CD4-positive, alpha-beta T cell (primary cell): ENCODE data around the gene RUNX2. TPM values are rescaled to one million over a fixed set of nuclear protein-coding genes. Genes with fewer than 3 reads are reported as not detected.

ENCODE experiments used
- ATAC-seq: fragments of 200-7000 bp; cut with Tn5 transposase; one replicate; pipeline ENCODE4 v1.10.0; 2022; ENCODE audit warnings: mild to moderate bottlenecking; ENCODE audit not compliant: poor library complexity
- CTCF ChIA-PET: fragments of 350-600 bp; sonication (Branson Sonifier 250); formaldehyde crosslinking; loops from one replicate; lab custom pipeline; 2021; ENCODE audit warnings: antibody characterized with exemption, inconsistent platforms; lab: Charles Lee
- POLR2A ChIA-PET: fragments of 350-600 bp; sonication (Branson Sonifier 250); formaldehyde crosslinking; loops from one replicate; lab custom pipeline; 2021; ENCODE audit warnings: antibody characterized with exemption, inconsistent platforms; lab: Charles Lee
- DNase-seq, 14 experiments: peaks; one replicate each; pipeline ENCODE4 v3.0.0-alpha.2; 2013 to 2020; ENCODE audit warnings: mixed read lengths in 2 of 14
- H3K27ac ChIP-seq, 2 donors: one replicate each; pipeline versions ENCODE4 v1.5.1 to v1.7.0; 2013; ENCODE audit warnings: low read length in 2 of 2, low read depth in 1 of 2, mild to moderate bottlenecking in 1 of 2
- H3K27me3 ChIP-seq, 2 experiments: 1 replicate in 1 of 2; 2 replicates in 1 of 2; pipeline versions ENCODE4 v1.6.1 to v1.7.0; 2013; ENCODE audit warnings: low read length in 2 of 2, control low read depth in 1 of 2, mild to moderate bottlenecking in 1 of 2, moderate library complexity in 1 of 2; ENCODE audit not compliant: insufficient read depth in 2 of 2, control insufficient read depth in 1 of 2
- H3K36me3 ChIP-seq: one replicate; pipeline ENCODE4 v1.6.1; 2013; ENCODE audit warnings: low read length, control low read depth; ENCODE audit not compliant: insufficient read depth
- H3K4me1 ChIP-seq: one replicate; pipeline ENCODE4 v1.6.1; 2013; ENCODE audit warnings: low read length, control low read depth; ENCODE audit not compliant: insufficient read depth
- H3K4me3 ChIP-seq: one replicate; pipeline ENCODE4 v1.5.1; 2013; ENCODE audit warnings: mild to moderate bottlenecking, low read length, moderate library complexity
- H3K9me3 ChIP-seq, 2 experiments: 1 replicate in 1 of 2; 2 replicates in 1 of 2; pipeline versions ENCODE4 v1.6.1 to v1.7.0; 2013; ENCODE audit warnings: low read length in 2 of 2, mild to moderate bottlenecking in 2 of 2, control low read depth in 1 of 2, moderate library complexity in 1 of 2; ENCODE audit not compliant: control insufficient read depth in 1 of 2, insufficient read depth in 1 of 2
- H3K27ac Mint-ChIP-seq: one replicate; pipeline ENCODE4 v1.8.0; 2020; ENCODE audit warnings: mixed read lengths
- H3K27me3 Mint-ChIP-seq: one replicate; pipeline ENCODE4 v1.8.0; 2021; ENCODE audit warnings: mixed read lengths
- H3K36me3 Mint-ChIP-seq: one replicate; pipeline ENCODE4 v1.8.0; 2021; ENCODE audit warnings: low read depth, mixed read lengths
- H3K4me1 Mint-ChIP-seq: one replicate; pipeline ENCODE4 v1.8.0; 2021; ENCODE audit warnings: low read depth, mixed read lengths
- H3K4me3 Mint-ChIP-seq: one replicate; pipeline ENCODE4 v1.8.0; 2020; ENCODE audit warnings: mild to moderate bottlenecking, mixed read lengths
- H3K9me3 Mint-ChIP-seq: one replicate; pipeline ENCODE4 v1.8.0; 2020; ENCODE audit warnings: mixed read lengths
- intact Hi-C, 2 experiments: fragments of 100-400 bp; cut with DNase I in 1 of 2; cut with micrococcal nuclease in 1 of 2; formaldehyde crosslinking; loops; one replicate each; pipeline versions ENCODE4 v1.15.1 to v1.9.0; 2023 to 2025; cut with DNase I, micrococcal nuclease
- total RNA-seq, 174 experiments: library from RNA in 2 of 174; stranded (reverse) in 2 of 174; gene quantifications; one replicate each; pipeline ENCODE4 v1.2.3 and lab custom pipeline; 2021 to 2026
- TF ChIP-seq, protein P1 (sequence below): fragments of 200-600 bp; IDR thresholded peaks from one replicate; pipeline ENCODE4 v1.8.0; 2022; ENCODE audit warnings: antibody characterized with exemption, mild to moderate bottlenecking

Gene RUNX2
- total RNA-seq, 2 experiments from 2014 or later, result 17.5 to 18.0 TPM

DNA sequence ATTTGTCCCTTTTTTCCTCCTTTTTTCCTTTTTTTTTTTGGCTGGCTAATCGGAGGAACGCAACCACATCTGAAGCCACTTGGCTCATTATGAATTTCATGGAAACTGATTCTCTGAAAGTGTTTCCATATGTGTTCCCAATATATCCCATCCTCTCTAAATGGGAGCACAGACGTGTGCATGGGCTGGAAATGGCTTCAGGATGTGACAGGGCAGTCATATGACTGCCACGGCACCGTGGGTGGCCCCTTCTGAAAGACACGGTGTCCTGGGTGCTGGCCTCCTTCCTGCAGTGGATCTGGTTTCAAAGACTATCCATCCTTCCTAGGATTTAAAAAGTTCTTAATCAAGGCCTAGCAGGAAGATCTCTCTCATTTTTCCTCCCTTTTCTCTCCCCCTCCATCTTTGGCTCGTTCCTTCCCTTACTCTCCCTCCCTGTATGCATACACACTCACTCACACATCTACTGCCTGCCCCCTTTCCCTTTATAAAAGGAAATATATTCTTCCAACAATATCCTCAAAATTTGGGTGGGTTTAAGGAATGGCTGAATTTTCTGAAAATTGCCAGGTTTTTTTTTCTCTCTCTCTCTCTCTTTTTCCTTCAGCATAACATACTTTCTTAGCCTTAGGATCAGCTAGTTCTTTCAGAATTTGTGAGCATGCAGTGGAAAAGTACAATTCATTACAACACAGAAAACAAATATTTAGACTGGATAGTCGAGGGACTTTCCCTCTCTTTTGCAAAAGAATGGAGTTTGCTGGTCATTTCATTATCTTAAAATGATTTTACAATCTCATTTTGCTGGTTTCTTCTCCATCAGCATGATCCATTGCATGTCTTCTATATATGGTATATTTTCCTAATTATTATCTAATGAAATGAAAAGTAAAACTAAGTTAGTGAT, 210.8 kb downstream of the RUNX2 start:
- H3K9me3 Mint-ChIP-seq, result no peaks in the 10 kb centered on the region
- H3K36me3 ChIP-seq, result peaks cover 19% of the 10 kb centered on the region
- H3K4me1 Mint-ChIP-seq, result peaks cover 4% of the 10 kb centered on the region
- H3K27ac ChIP-seq, result no peak overlapping the region
- CTCF ChIA-PET, result no interaction called here
- H3K4me1 ChIP-seq, result no peaks in the 10 kb centered on the region
- intact Hi-C loops, result no loop called here
- H3K9me3 ChIP-seq, result no peaks in the 10 kb centered on the region
- H3K4me3 Mint-ChIP-seq, result no peak overlapping the region
- POLR2A ChIA-PET, result no interaction called here
- no peak overlapping the region for H3K4me3 ChIP-seq
- ATAC-seq (no peak), DNase-seq (no peak)
- no peaks in the 10 kb centered on the region for H3K36me3 Mint-ChIP-seq
- H3K27me3 Mint-ChIP-seq, result no peaks in the 10 kb centered on the region
- H3K27ac Mint-ChIP-seq, result no peak overlapping the region
- no peaks in the 10 kb centered on the region for H3K27me3 ChIP-seq
- TF ChIP-seq, protein P1, sequence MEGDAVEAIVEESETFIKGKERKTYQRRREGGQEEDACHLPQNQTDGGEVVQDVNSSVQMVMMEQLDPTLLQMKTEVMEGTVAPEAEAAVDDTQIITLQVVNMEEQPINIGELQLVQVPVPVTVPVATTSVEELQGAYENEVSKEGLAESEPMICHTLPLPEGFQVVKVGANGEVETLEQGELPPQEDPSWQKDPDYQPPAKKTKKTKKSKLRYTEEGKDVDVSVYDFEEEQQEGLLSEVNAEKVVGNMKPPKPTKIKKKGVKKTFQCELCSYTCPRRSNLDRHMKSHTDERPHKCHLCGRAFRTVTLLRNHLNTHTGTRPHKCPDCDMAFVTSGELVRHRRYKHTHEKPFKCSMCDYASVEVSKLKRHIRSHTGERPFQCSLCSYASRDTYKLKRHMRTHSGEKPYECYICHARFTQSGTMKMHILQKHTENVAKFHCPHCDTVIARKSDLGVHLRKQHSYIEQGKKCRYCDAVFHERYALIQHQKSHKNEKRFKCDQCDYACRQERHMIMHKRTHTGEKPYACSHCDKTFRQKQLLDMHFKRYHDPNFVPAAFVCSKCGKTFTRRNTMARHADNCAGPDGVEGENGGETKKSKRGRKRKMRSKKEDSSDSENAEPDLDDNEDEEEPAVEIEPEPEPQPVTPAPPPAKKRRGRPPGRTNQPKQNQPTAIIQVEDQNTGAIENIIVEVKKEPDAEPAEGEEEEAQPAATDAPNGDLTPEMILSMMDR, result no peak

DNA sequence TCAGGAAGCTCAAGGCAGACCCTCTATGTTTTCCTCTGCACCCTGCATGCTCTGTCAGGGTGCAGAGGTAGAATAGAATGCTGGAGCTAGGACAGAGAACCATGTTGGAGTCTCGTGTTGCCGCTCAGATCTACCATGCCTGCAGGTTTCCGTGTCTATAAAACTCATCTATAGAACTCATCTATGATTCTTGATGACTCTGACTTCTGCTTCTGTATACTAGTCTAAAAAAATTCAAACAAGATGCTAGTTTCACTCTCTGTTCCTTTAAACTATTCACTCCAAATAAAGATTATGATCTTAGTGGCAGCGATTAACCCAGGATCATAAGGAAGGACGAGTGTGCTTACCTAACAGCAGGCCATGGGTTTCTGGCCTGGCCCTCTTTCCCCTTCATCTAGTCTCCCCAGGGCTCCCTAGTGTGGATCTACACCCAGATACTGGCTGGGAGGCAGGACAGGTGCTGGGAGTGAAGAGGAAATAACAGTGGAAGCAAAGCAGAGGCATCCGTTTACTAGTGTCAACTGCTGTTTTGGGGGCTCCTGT, 212.3 kb downstream of the RUNX2 start:
- ChIA-PET POLR2A (no interaction called here), CTCF (no interaction called here)
- Mint-ChIP-seq H3K27me3 (no peaks in the 10 kb centered on the region), H3K9me3 (no peaks in the 10 kb centered on the region), H3K36me3 (no peaks in the 10 kb centered on the region), H3K4me1 (peaks cover 4% of the 10 kb centered on the region), H3K27ac (no peak overlapping the region), H3K4me3 (no peak overlapping the region)
- TF ChIP-seq, protein P1, result no peak
- no peak overlapping the region for H3K4me3 ChIP-seq
- intact Hi-C loops, result no loop called here
- ATAC-seq (no peak), DNase-seq (no peak)
- H3K36me3 ChIP-seq, result peaks cover 12% of the 10 kb centered on the region
- H3K9me3 ChIP-seq, result no peaks in the 10 kb centered on the region
- no peak overlapping the region for H3K27ac ChIP-seq
- H3K4me1 ChIP-seq, result no peaks in the 10 kb centered on the region
- H3K27me3 ChIP-seq, result no peaks in the 10 kb centered on the region

DNA sequence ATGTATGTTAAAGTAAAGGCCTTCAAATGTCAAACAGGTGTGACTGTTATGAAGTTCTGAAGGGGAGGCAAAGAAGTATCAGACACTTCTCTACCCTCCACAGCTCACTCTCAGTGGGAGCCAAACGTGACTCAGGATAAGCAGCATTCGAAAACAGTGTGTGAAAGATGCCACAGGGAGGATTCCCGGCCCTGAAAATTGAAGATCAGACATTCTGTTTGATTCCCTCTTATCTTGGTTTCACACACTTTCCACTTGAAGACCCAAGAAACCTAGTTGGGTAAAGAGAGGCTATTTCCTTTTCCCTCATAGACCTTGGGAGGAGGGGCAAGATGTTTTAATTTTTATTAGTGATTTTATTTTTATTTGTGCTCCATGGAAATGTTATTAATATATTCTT, 213.8 kb downstream of the RUNX2 start:
- ChIA-PET POLR2A (no interaction called here), CTCF (no interaction called here)
- TF ChIP-seq, protein P1, result no peak
- H3K4me3 ChIP-seq, result no peak overlapping the region
- DNase-seq (no peak), ATAC-seq (no peak)
- H3K9me3 ChIP-seq, result no peaks in the 10 kb centered on the region
- H3K27me3 ChIP-seq, result no peaks in the 10 kb centered on the region
- no peak overlapping the region for H3K4me3 Mint-ChIP-seq
- intact Hi-C loops, result no loop called here
- no peak overlapping the region for H3K27ac Mint-ChIP-seq
- no peaks in the 10 kb centered on the region for H3K4me1 ChIP-seq
- peaks cover 7% of the 10 kb centered on the region for H3K36me3 Mint-ChIP-seq
- no peaks in the 10 kb centered on the region for H3K9me3 Mint-ChIP-seq
- no peak overlapping the region for H3K27ac ChIP-seq
- H3K27me3 Mint-ChIP-seq, result no peaks in the 10 kb centered on the region
- H3K4me1 Mint-ChIP-seq, result no peaks in the 10 kb centered on the region
- H3K36me3 ChIP-seq, result peaks cover 10% of the 10 kb centered on the region
